HepG2 (cell line): ENCODE measurements around the gene XXYLT1. TPM values are rescaled to one million over a fixed set of nuclear protein-coding genes. Genes with fewer than 3 reads are reported as not detected.

Source experiments
- CHD4 ChIP-seq: fragments of 200-600 bp; sonication (generic); IDR thresholded peaks from 2 replicates; pipeline ENCODE4 v1.7.0; 2017; ENCODE audit warnings: mild to moderate bottlenecking, low read length, borderline replicate concordance
- ELF1 ChIP-seq: sonication (generic); formaldehyde crosslinking; IDR thresholded peaks from 2 replicates; pipeline ENCODE4 v1.4.0; 2020; ENCODE audit warnings: missing genetic modification reagents
- ELK4 ChIP-seq: sonication (generic); formaldehyde crosslinking; IDR thresholded peaks from 2 replicates; pipeline ENCODE4 v1.9.0; 2021; ENCODE audit warnings: missing genetic modification reagents, borderline replicate concordance
- PBX2 ChIP-seq: IDR thresholded peaks from 2 replicates; pipeline ENCODE4 v1.6.1; 2016; ENCODE audit warnings: control low read depth
- SP4 ChIP-seq: sonication (generic); formaldehyde crosslinking; IDR thresholded peaks from 2 replicates; pipeline ENCODE4 v1.8.1; 2023; ENCODE audit warnings: mild to moderate bottlenecking, missing genetic modification reagents
- TAF1 ChIP-seq: sonication (generic); formaldehyde crosslinking; IDR thresholded peaks from 2 replicates; pipeline ENCODE4 v1.4.0; 2020; ENCODE audit warnings: missing genetic modification reagents
- TAF15 ChIP-seq: fragments of 200-400 bp; formaldehyde crosslinking; IDR thresholded peaks from one replicate; pipeline ENCODE4 v1.6.1; 2018; ENCODE audit warnings: mild to moderate bottlenecking, low read depth, low read length; ENCODE audit not compliant: poor library complexity, severe bottlenecking
- THAP11 ChIP-seq: IDR thresholded peaks from 2 replicates; pipeline ENCODE4 v1.6.1; 2016; ENCODE audit warnings: missing biosample characterization, missing genetic modification reagents
- ZBTB40 ChIP-seq, 2 experiments: fragments of 450-650 bp in 1 of 2; sonication (generic) in 1 of 2; formaldehyde crosslinking in 1 of 2; IDR thresholded peaks; 2 replicates each; pipeline versions ENCODE4 v1.6.1 to v1.8.0; 2016 to 2022; ENCODE audit warnings: antibody characterized with exemption in 1 of 2, mild to moderate bottlenecking in 1 of 2, missing genetic modification reagents in 1 of 2
- ZNF280D ChIP-seq: sonication (generic); formaldehyde crosslinking; IDR thresholded peaks from 2 replicates; pipeline ENCODE4 v1.5.1; 2020; ENCODE audit warnings: mild to moderate bottlenecking, missing genetic modification reagents
- ZNF556 ChIP-seq: sonication (generic); formaldehyde crosslinking; IDR thresholded peaks from 2 replicates; pipeline ENCODE4 v1.4.0; 2020; ENCODE audit warnings: mild to moderate bottlenecking, missing genetic modification reagents, borderline replicate concordance
- ZNF7 ChIP-seq: IDR thresholded peaks from 2 replicates; pipeline ENCODE4 v1.6.1; 2016; ENCODE audit warnings: missing biosample characterization, missing genetic modification reagents
- ZZZ3 ChIP-seq: sonication (generic); formaldehyde crosslinking; IDR thresholded peaks from 2 replicates; pipeline ENCODE4 v1.4.0; 2020; ENCODE audit warnings: missing genetic modification reagents, mild to moderate bottlenecking, borderline replicate concordance
- polyA plus RNA-seq, 8 experiments: library from polyadenylated mRNA; depleted of rRNA in 3 of 8; stranded (reverse) in 7 of 8; unstranded in 1 of 8; fragments of >200 nt; fragmentation: Illumina TruSeq in 4 of 8; extraction: Trizol in 4 of 8; gene quantifications; 2 replicates each; pipeline versions ENCODE4 v1.2.1 to v1.2.3, GENCODE V29; 2011 to 2016; ENCODE audit warnings: low read depth in 4 of 8, missing spikeins in 1 of 8, mixed read lengths in 1 of 8; ENCODE audit not compliant: insufficient read depth in 1 of 8
- total RNA-seq, 5 experiments: library from RNA; depleted of rRNA; stranded (reverse); fragments of >200 nt; fragmentation: Illumina TruSeq; extraction: Trizol; gene quantifications; 2 replicates each; pipeline ENCODE4 v1.2.3, GENCODE V29; 2016; ENCODE audit warnings: low read depth in 1 of 5

Gene XXYLT1
- total and polyA plus RNA-seq, 2 of the 13 experiments (the other 11 are each of a cell fraction or from before 2014, with no cell fraction given), result 17.7 to 19.0 TPM

GRCh38 chr3:195198426-195199346, 72.3 kb downstream of the XXYLT1 start (continued):
- no peak for TF ChIP-seq ZBTB40 (IDR thresholded peaks at IDR 0.05)
- TF ChIP-seq ZBTB40 (CRISPR knock-in tag; IDR thresholded peaks at IDR 0.05), result no peak; the same call in 1 of the 2 replicates
- no peak for TF ChIP-seq TAF15
- TF ChIP-seq CHD4, result peak; percentile 64; the same call in 1 of the 2 replicates
- TF ChIP-seq TAF1 (CRISPR knock-in tag), result no peak
- TF ChIP-seq ZZZ3 (CRISPR knock-in tag), result no peak
- no peak for TF ChIP-seq THAP11
- TF ChIP-seq PBX2 (CRISPR knock-in tag), result no peak
- no peak for TF ChIP-seq SP4
- no peak for TF ChIP-seq ZNF7
- TF ChIP-seq ELF1, result no peak
- TF ChIP-seq ZNF556 (CRISPR knock-in tag), result peak; percentile 57; the same call in 1 of the 2 replicates
- TF ChIP-seq ELK4 (CRISPR knock-in tag), result no peak
- 0 out of 2 replicates have a peak, but pooled peaks have one; percentile 73 for TF ChIP-seq ZNF280D (CRISPR knock-in tag)
